HepG2 (cell line): ENCODE data around the gene PIGO. TPM values are rescaled to one million over a fixed set of nuclear protein-coding genes. Genes with fewer than 3 reads are reported as not detected.

Experiments used
- ARID5B ChIP-seq: IDR thresholded peaks from 2 replicates; pipeline ENCODE4 v1.4.0; 2020; ENCODE audit warnings: mild to moderate bottlenecking, missing genetic modification reagents
- ARNT ChIP-seq: fragments of 450-650 bp; IDR thresholded peaks from 2 replicates; pipeline ENCODE4 v1.6.1; 2017
- ATF7-NPFF ChIP-seq: sonication (generic); formaldehyde crosslinking; IDR thresholded peaks from 2 replicates; pipeline ENCODE4 v1.8.1; 2023; ENCODE audit warnings: mild to moderate bottlenecking, low read depth, missing genetic modification reagents, moderate library complexity
- BHLHE40 ChIP-seq: IDR thresholded peaks from 2 replicates; pipeline ENCODE4 v1.6.1; 2011; ENCODE audit warnings: low read length, improper control_type of control experiment
- GZF1 ChIP-seq: sonication (generic); formaldehyde crosslinking; IDR thresholded peaks from 2 replicates; pipeline ENCODE4 v1.5.1; 2020; ENCODE audit warnings: mild to moderate bottlenecking, missing genetic modification reagents
- IKZF1 ChIP-seq: fragments of 450-650 bp; IDR thresholded peaks from 2 replicates; pipeline ENCODE4 v1.7.1; 2016
- IRF2 ChIP-seq: IDR thresholded peaks from 2 replicates; pipeline ENCODE4 v1.6.1; 2018; ENCODE audit warnings: missing genetic modification reagents, missing compliant biosample characterization
- KLF13 ChIP-seq: sonication (generic); formaldehyde crosslinking; IDR thresholded peaks from 2 replicates; pipeline ENCODE4 v1.4.0; 2020; ENCODE audit warnings: mild to moderate bottlenecking, missing genetic modification reagents
- MAX ChIP-seq: IDR thresholded peaks from 2 replicates; pipeline ENCODE4 v1.6.1; 2012; ENCODE audit warnings: inconsistent platforms
- MED1 ChIP-seq: sonication (generic); formaldehyde crosslinking; IDR thresholded peaks from 2 replicates; pipeline ENCODE4 v1.4.0; 2020; ENCODE audit warnings: missing genetic modification reagents
- MLLT10 ChIP-seq: sonication (generic); formaldehyde crosslinking; IDR thresholded peaks from 2 replicates; pipeline ENCODE4 v1.4.0; 2020; ENCODE audit warnings: missing genetic modification reagents
- NCOA5 ChIP-seq: sonication (generic); formaldehyde crosslinking; IDR thresholded peaks from 2 replicates; pipeline ENCODE4 v1.4.0; 2020; ENCODE audit warnings: missing genetic modification reagents
- NFE2 ChIP-seq: sonication (generic); formaldehyde crosslinking; IDR thresholded peaks from 2 replicates; pipeline ENCODE4 v1.4.0; 2020; ENCODE audit warnings: missing genetic modification reagents
- SKI ChIP-seq: fragments of 450-650 bp; IDR thresholded peaks from one replicate; pipeline ENCODE4 v1.6.1; 2018; ENCODE audit warnings: mild to moderate bottlenecking; ENCODE audit not compliant: partially characterized antibody
- SNRNP70 ChIP-seq: fragments of 200-400 bp; formaldehyde crosslinking; IDR thresholded peaks from 2 replicates; pipeline ENCODE4 v1.6.1; 2017; ENCODE audit warnings: mild to moderate bottlenecking, low read depth, low read length, moderate library complexity
- SP2 ChIP-seq: sonication (generic); formaldehyde crosslinking; IDR thresholded peaks from 2 replicates; pipeline ENCODE4 v1.5.1; 2020; ENCODE audit warnings: mild to moderate bottlenecking, missing genetic modification reagents
- SRSF4 ChIP-seq: fragments of 200-400 bp; formaldehyde crosslinking; IDR thresholded peaks from one replicate; pipeline ENCODE4 v1.6.1; 2018; ENCODE audit warnings: mild to moderate bottlenecking, low read depth, low read length, moderate library complexity; ENCODE audit not compliant: poor library complexity, severe bottlenecking
- TEF ChIP-seq: sonication (generic); formaldehyde crosslinking; IDR thresholded peaks from 2 replicates; pipeline ENCODE4 v1.5.0; 2020; ENCODE audit warnings: missing genetic modification reagents
- THYN1 ChIP-seq: sonication (generic); formaldehyde crosslinking; IDR thresholded peaks from 2 replicates; pipeline ENCODE4 v1.8.1; 2023; ENCODE audit warnings: low read depth, mild to moderate bottlenecking, moderate library complexity, missing genetic modification reagents, borderline replicate concordance
- TOE1 ChIP-seq: sonication (generic); formaldehyde crosslinking; IDR thresholded peaks from 2 replicates; pipeline ENCODE4 v1.4.0; 2020; ENCODE audit warnings: mild to moderate bottlenecking, missing genetic modification reagents
- ZEB1 ChIP-seq: IDR thresholded peaks from 2 replicates; pipeline ENCODE4 v1.6.1; 2012; ENCODE audit warnings: mild to moderate bottlenecking, low read depth, inconsistent platforms; ENCODE audit not compliant: insufficient replicate concordance
- ZKSCAN8 ChIP-seq: IDR thresholded peaks from 2 replicates; pipeline ENCODE4 v1.6.1; 2016; ENCODE audit warnings: borderline replicate concordance, missing genetic modification reagents, missing compliant biosample characterization
- ZNF431 ChIP-seq: sonication (generic); formaldehyde crosslinking; IDR thresholded peaks from 2 replicates; pipeline ENCODE4 v1.9.0; 2022; ENCODE audit warnings: missing genetic modification reagents, low read depth, mild to moderate bottlenecking, borderline replicate concordance
- ZNF451 ChIP-seq: sonication (generic); formaldehyde crosslinking; IDR thresholded peaks from 2 replicates; pipeline ENCODE4 v1.5.0; 2020; ENCODE audit warnings: mild to moderate bottlenecking, missing genetic modification reagents
- ZNF616 ChIP-seq: sonication (generic); formaldehyde crosslinking; IDR thresholded peaks from 2 replicates; pipeline ENCODE4 v1.5.0; 2020; ENCODE audit warnings: low read depth, mild to moderate bottlenecking, missing genetic modification reagents
- ZNF660 ChIP-seq: sonication (generic); formaldehyde crosslinking; IDR thresholded peaks from 2 replicates; pipeline ENCODE4 v1.5.1; 2020; ENCODE audit warnings: mild to moderate bottlenecking, low read depth, missing genetic modification reagents, borderline replicate concordance
- ZNF678 ChIP-seq: sonication (generic); formaldehyde crosslinking; IDR thresholded peaks from 2 replicates; pipeline ENCODE4 v1.4.0; 2020; ENCODE audit warnings: mild to moderate bottlenecking, missing genetic modification reagents
- ZZZ3 ChIP-seq: sonication (generic); formaldehyde crosslinking; IDR thresholded peaks from 2 replicates; pipeline ENCODE4 v1.4.0; 2020; ENCODE audit warnings: missing genetic modification reagents, mild to moderate bottlenecking, borderline replicate concordance
- polyA plus RNA-seq, 8 experiments: library from polyadenylated mRNA; depleted of rRNA in 3 of 8; stranded (reverse) in 7 of 8; unstranded in 1 of 8; fragments of >200 nt; fragmentation: Illumina TruSeq in 4 of 8; extraction: Trizol in 4 of 8; gene quantifications; 2 replicates each; pipeline versions ENCODE4 v1.2.1 to v1.2.3, GENCODE V29; 2011 to 2016; ENCODE audit warnings: low read depth in 4 of 8, missing spikeins in 1 of 8, mixed read lengths in 1 of 8; ENCODE audit not compliant: insufficient read depth in 1 of 8
- total RNA-seq, 5 experiments: library from RNA; depleted of rRNA; stranded (reverse); fragments of >200 nt; fragmentation: Illumina TruSeq; extraction: Trizol; gene quantifications; 2 replicates each; pipeline ENCODE4 v1.2.3, GENCODE V29; 2016; ENCODE audit warnings: low read depth in 1 of 5

The PIGO gene
- total and polyA plus RNA-seq, 2 of the 13 experiments (the other 11 are each of a cell fraction or from before 2014, with no cell fraction given), result 20.5 to 26.2 TPM

- TF ChIP-seq ARID5B (CRISPR knock-in tag) (peak; percentile 71; the same call in 1 of the 2 replicates), ARNT (no peak), TOE1 (CRISPR knock-in tag) (peak; percentile 42), IKZF1 (no peak), SP2 (CRISPR knock-in tag) (peak; percentile 40; the same call in 1 of the 2 replicates), KLF13 (CRISPR knock-in tag) (no peak), IRF2 (CRISPR knock-in tag) (peak; percentile 83; the same call in 1 of the 2 replicates), ZNF660 (CRISPR knock-in tag) (no peak), ZKSCAN8 (CRISPR knock-in tag) (no peak), BHLHE40 (peak; percentile 40; the same call in 1 of the 2 replicates), ZNF431 (peak; percentile 86; the same call in 1 of the 2 replicates), SRSF4 (no peak), ZNF678 (CRISPR knock-in tag) (no peak), ZEB1 (peak; percentile 95), MED1 (CRISPR knock-in tag) (peak; percentile 76), MAX (peak; percentile 57), THYN1 (CRISPR knock-in tag) (no peak), NCOA5 (no peak), NFE2 (CRISPR knock-in tag) (no peak), SKI (peak; percentile 83), ATF7-NPFF (CRISPR knock-in tag) (peak; percentile 91), MLLT10 (CRISPR knock-in tag) (no peak), ZNF616 (CRISPR knock-in tag) (0 out of 2 replicates have a peak, but pooled peaks have one; percentile 73), ZZZ3 (CRISPR knock-in tag) (peak; percentile 91; the same call in 1 of the 2 replicates), TEF (0 out of 2 replicates have a peak, but pooled peaks have one; percentile 24), ZNF451 (peak; percentile 79), GZF1 (CRISPR knock-in tag) (peak; percentile 85; the same call in 1 of the 2 replicates), SNRNP70 (no peak)
These were observed at the start of gene PIGO (continued) for GRCh38 chr9:35096035-35096849.
